Measurements from ENCODE around the gene TBC1D10A. TPM values are rescaled to one million over a fixed set of nuclear protein-coding genes. Genes with fewer than 3 reads are reported as not detected.

Gene TBC1D10A
- total RNA-seq, 1 experiment from 2014 or later: 11.1 TPM

DNA sequence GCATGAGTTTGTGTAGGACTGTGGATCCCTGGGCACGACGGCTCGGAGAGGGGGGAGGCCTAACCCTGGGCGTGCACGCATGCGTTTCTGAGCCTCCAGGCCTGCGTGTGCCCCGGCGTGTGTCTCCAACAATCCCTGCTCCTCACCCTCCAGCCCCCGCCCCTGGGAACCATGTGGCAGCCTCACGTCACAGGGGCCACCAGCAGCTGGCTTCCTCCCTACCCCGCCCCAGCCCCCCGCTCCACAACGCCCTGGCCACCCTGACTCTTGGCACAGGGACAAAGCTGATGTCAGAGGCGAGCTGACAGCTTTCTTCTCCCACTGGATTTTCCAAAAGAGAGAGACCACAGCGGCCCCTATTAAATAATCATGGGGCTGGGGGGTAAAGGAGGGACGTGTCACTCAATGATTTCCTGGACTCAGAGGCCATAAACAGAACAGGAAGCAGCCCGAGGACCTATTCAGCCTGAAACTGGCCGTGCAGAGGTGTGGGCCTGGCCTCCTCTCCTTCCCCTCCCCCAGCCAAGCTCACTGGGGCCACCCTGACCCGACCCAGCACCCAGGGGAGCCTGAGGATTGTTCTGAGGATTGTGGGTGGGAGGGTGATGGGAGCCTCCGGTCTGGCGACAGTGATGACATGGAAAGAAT lies 73.4 kb downstream of the TBC1D10A start (continued):
- TF ChIP-seq PREB (CRISPR knock-in tag; IDR thresholded peaks at IDR 0.05; ENCODE audit: borderline replicate concordance): no peak
- TF ChIP-seq FOXP1 (CRISPR knock-in tag; IDR thresholded peaks at IDR 0.05; ENCODE audit: borderline replicate concordance): no peak

DNA sequence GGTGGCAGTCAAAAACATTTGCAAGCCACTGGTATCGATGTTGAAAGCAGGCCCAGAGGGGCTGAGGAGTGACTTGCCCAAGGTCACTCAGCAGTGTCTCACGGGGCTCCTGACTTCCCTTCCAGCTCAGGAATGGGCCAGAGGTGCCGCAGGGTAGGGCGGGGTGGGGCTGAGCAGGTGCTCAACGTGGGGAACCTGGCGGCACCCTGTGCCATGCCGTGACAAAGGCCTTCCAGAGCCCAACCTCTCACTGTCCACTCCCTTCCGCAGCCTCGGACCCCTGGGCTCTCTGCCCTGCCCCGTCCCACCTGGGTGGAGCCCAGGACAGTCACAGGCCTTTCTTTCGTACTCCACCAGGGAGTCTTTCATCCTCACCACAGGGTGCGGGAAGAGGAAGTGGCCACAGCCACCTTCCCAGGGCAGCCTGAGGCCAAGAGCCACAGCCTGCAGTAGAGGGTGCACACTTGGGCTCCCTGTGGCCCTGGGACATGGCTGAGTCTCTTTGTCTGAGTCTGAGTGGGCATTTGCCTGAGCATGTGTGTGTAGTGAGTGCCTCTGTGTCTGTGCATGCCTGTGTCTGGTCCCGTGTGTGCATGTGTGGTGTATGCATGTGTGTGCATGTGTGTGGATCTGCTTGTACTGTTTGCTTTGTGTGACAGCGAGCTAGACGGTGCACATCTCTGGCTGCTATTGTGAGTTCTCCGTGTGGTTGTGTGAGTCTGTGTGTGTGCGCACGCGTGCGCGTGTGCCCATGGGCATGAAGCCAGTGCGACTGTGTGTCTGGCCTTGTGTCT lies 74.1 kb downstream of the TBC1D10A start:
- Mint-ChIP-seq H3K4me1 (peaks cover 35% of the 10 kb centered on the region), H3K36me3 (no peaks in the 10 kb centered on the region), H3K27ac (peak overlapping the region; percentile 65), H3K27me3 (ENCODE audit: low read depth) (peaks cover 3% of the 10 kb centered on the region; the same call in 1 of the 2 replicates), H3K4me3 (no peak overlapping the region), H3K9me3 (no peaks in the 10 kb centered on the region)
- ATAC-seq (no peak), DNase-seq (ENCODE audit: low spot score) (no peak)
- CTCF ChIA-PET: interaction anchor here (1.0 to 3.6 kb wide), 3 partner anchors 11 to 563 kb away, joined by 3 to 48 read pairs (median 3); partner anchors contain the start of gene CASTOR1
- POLR2A ChIA-PET: no interaction called here
- no peak for TF ChIP-seq E2F5 (CRISPR knock-in tag; IDR thresholded peaks at IDR 0.05)
- TF ChIP-seq ZNF423 (CRISPR knock-in tag; IDR thresholded peaks at IDR 0.05): peak; percentile 92

GRCh38 chr22:30251711-30252110 lies 75.0 kb downstream of the TBC1D10A start:
- Mint-ChIP-seq H3K27me3 (ENCODE audit: low read depth) (no peaks in the 10 kb centered on the region), H3K36me3 (no peaks in the 10 kb centered on the region), H3K4me1 (peaks cover 38% of the 10 kb centered on the region), H3K4me3 (no peak overlapping the region), H3K27ac (no peak overlapping the region), H3K9me3 (no peaks in the 10 kb centered on the region)
- POLR2A ChIA-PET: no interaction called here
- no peak for DNase-seq (ENCODE audit: low spot score)
- ATAC-seq: no peak
- CTCF ChIA-PET: interaction anchor here (1.0 to 1.2 kb wide), 3 partner anchors 12 to 562 kb away, joined by 3 to 7 read pairs (median 3); partner anchors contain the start of gene CASTOR1
- no peak for TF ChIP-seq ZNF416 (CRISPR knock-in tag; IDR thresholded peaks at IDR 0.05)
- TF ChIP-seq, protein P1, sequence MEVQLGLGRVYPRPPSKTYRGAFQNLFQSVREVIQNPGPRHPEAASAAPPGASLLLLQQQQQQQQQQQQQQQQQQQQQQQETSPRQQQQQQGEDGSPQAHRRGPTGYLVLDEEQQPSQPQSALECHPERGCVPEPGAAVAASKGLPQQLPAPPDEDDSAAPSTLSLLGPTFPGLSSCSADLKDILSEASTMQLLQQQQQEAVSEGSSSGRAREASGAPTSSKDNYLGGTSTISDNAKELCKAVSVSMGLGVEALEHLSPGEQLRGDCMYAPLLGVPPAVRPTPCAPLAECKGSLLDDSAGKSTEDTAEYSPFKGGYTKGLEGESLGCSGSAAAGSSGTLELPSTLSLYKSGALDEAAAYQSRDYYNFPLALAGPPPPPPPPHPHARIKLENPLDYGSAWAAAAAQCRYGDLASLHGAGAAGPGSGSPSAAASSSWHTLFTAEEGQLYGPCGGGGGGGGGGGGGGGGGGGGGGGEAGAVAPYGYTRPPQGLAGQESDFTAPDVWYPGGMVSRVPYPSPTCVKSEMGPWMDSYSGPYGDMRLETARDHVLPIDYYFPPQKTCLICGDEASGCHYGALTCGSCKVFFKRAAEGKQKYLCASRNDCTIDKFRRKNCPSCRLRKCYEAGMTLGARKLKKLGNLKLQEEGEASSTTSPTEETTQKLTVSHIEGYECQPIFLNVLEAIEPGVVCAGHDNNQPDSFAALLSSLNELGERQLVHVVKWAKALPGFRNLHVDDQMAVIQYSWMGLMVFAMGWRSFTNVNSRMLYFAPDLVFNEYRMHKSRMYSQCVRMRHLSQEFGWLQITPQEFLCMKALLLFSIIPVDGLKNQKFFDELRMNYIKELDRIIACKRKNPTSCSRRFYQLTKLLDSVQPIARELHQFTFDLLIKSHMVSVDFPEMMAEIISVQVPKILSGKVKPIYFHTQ (CRISPR knock-in tag; IDR thresholded peaks at IDR 0.05): no peak
- TF ChIP-seq CREM (CRISPR knock-in tag; IDR thresholded peaks at IDR 0.05): no peak
- TF ChIP-seq JUN (CRISPR knock-in tag; IDR thresholded peaks at IDR 0.05): no peak

- H3K4me3 Mint-ChIP-seq: no peak overlapping the region
- TF ChIP-seq, protein P2, sequence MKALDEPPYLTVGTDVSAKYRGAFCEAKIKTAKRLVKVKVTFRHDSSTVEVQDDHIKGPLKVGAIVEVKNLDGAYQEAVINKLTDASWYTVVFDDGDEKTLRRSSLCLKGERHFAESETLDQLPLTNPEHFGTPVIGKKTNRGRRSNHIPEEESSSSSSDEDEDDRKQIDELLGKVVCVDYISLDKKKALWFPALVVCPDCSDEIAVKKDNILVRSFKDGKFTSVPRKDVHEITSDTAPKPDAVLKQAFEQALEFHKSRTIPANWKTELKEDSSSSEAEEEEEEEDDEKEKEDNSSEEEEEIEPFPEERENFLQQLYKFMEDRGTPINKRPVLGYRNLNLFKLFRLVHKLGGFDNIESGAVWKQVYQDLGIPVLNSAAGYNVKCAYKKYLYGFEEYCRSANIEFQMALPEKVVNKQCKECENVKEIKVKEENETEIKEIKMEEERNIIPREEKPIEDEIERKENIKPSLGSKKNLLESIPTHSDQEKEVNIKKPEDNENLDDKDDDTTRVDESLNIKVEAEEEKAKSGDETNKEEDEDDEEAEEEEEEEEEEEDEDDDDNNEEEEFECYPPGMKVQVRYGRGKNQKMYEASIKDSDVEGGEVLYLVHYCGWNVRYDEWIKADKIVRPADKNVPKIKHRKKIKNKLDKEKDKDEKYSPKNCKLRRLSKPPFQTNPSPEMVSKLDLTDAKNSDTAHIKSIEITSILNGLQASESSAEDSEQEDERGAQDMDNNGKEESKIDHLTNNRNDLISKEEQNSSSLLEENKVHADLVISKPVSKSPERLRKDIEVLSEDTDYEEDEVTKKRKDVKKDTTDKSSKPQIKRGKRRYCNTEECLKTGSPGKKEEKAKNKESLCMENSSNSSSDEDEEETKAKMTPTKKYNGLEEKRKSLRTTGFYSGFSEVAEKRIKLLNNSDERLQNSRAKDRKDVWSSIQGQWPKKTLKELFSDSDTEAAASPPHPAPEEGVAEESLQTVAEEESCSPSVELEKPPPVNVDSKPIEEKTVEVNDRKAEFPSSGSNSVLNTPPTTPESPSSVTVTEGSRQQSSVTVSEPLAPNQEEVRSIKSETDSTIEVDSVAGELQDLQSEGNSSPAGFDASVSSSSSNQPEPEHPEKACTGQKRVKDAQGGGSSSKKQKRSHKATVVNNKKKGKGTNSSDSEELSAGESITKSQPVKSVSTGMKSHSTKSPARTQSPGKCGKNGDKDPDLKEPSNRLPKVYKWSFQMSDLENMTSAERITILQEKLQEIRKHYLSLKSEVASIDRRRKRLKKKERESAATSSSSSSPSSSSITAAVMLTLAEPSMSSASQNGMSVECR (CRISPR knock-in tag; IDR thresholded peaks at IDR 0.05; ENCODE audit: borderline replicate concordance): no peak
- TF ChIP-seq ZBTB21 (CRISPR knock-in tag; IDR thresholded peaks at IDR 0.05; ENCODE audit: borderline replicate concordance): no peak
- TF ChIP-seq ZMAT4 (CRISPR knock-in tag; IDR thresholded peaks at IDR 0.05): no peak
- no peak for TF ChIP-seq RORB (CRISPR knock-in tag; IDR thresholded peaks at IDR 0.05)
- TF ChIP-seq, protein P3, sequence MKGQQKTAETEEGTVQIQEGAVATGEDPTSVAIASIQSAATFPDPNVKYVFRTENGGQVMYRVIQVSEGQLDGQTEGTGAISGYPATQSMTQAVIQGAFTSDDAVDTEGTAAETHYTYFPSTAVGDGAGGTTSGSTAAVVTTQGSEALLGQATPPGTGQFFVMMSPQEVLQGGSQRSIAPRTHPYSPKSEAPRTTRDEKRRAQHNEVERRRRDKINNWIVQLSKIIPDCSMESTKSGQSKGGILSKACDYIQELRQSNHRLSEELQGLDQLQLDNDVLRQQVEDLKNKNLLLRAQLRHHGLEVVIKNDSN (CRISPR knock-in tag; IDR thresholded peaks at IDR 0.05): no peak
- TF ChIP-seq, protein P4, sequence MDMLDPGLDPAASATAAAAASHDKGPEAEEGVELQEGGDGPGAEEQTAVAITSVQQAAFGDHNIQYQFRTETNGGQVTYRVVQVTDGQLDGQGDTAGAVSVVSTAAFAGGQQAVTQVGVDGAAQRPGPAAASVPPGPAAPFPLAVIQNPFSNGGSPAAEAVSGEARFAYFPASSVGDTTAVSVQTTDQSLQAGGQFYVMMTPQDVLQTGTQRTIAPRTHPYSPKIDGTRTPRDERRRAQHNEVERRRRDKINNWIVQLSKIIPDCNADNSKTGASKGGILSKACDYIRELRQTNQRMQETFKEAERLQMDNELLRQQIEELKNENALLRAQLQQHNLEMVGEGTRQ (CRISPR knock-in tag; IDR thresholded peaks at IDR 0.05): no peak
- no peak for TF ChIP-seq TCF7 (CRISPR knock-in tag; IDR thresholded peaks at IDR 0.05; ENCODE audit: low read depth)
These were observed 76.0 kb downstream of the TBC1D10A start for GRCh38 chr22:30250661-30251267.

More at GRCh38 chr22:30250661-30251267, 76.0 kb downstream of the TBC1D10A start:
- Mint-ChIP-seq H3K27me3 (ENCODE audit: low read depth) (no peaks in the 10 kb centered on the region), H3K9me3 (no peaks in the 10 kb centered on the region), H3K27ac (no peak overlapping the region), H3K36me3 (no peaks in the 10 kb centered on the region), H3K4me1 (peaks cover 33% of the 10 kb centered on the region)
- ChIA-PET CTCF (interaction anchor here (1.0 to 1.2 kb wide), 2 partner anchors 13 to 38 kb away, joined by 3 to 7 read pairs; partner anchors contain the start of gene CASTOR1), POLR2A (no interaction called here)
- ATAC-seq (no peak), DNase-seq (ENCODE audit: low spot score) (no peak)
